GM21723 (cell line): Measurements from ENCODE around the gene ANKS1A.
A peak's percentile ranks its signal among the peaks of the same experiment; 100 is the strongest.
"Not testable (repeated sequence)": the region's sequence is repeated elsewhere in the genome, so short reads cannot be mapped to it uniquely, and the experiment has no call there.

Experiments used
- ATAC-seq: cut with Tn5 transposase; IDR thresholded peaks from one replicate; pipeline ENCODE4 v1.9.1; 2021; ENCODE audit warnings: mild to moderate bottlenecking, moderate library complexity; ENCODE audit not compliant: unreplicated experiment

Gene ANKS1A, protein sequence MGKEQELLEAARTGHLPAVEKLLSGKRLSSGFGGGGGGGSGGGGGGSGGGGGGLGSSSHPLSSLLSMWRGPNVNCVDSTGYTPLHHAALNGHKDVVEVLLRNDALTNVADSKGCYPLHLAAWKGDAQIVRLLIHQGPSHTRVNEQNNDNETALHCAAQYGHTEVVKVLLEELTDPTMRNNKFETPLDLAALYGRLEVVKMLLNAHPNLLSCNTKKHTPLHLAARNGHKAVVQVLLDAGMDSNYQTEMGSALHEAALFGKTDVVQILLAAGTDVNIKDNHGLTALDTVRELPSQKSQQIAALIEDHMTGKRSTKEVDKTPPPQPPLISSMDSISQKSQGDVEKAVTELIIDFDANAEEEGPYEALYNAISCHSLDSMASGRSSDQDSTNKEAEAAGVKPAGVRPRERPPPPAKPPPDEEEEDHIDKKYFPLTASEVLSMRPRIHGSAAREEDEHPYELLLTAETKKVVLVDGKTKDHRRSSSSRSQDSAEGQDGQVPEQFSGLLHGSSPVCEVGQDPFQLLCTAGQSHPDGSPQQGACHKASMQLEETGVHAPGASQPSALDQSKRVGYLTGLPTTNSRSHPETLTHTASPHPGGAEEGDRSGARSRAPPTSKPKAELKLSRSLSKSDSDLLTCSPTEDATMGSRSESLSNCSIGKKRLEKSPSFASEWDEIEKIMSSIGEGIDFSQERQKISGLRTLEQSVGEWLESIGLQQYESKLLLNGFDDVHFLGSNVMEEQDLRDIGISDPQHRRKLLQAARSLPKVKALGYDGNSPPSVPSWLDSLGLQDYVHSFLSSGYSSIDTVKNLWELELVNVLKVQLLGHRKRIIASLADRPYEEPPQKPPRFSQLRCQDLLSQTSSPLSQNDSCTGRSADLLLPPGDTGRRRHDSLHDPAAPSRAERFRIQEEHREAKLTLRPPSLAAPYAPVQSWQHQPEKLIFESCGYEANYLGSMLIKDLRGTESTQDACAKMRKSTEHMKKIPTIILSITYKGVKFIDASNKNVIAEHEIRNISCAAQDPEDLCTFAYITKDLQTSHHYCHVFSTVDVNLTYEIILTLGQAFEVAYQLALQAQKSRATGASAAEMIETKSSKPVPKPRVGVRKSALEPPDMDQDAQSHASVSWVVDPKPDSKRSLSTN

GRCh38 chr6:34888874-34889555 is at the start of gene ANKS1A:
ANKS1A (plus strand) TSS chr6:34889255; CDS start chr6:34889403, 148 bp downstream.
- peak; percentile 55 for ATAC-seq

- no peak for ATAC-seq
Observed at GRCh38 chr6:34839666-34840352, 49.2 kb upstream of the ANKS1A start.

DNA sequence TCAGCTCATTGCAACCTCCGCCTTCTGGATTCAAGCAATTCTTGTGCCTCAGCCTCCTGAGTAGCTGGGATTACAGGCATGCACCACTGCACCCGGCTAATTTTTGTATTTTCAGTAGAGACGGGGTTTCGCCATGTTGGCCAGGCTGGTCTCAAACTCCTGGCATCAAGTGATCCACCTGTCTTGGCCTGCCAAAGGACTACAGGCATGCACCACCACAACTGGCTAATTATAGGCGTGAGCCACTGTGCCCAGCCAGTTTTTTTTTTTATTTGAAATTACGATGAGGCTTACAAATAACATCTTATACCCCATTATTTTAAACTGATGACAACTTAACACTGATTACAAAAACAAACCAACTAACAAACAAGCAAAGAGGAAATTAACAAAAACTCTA is 40.0 kb upstream of the ANKS1A start:
- ATAC-seq, result not testable (repeated sequence)

DNA sequence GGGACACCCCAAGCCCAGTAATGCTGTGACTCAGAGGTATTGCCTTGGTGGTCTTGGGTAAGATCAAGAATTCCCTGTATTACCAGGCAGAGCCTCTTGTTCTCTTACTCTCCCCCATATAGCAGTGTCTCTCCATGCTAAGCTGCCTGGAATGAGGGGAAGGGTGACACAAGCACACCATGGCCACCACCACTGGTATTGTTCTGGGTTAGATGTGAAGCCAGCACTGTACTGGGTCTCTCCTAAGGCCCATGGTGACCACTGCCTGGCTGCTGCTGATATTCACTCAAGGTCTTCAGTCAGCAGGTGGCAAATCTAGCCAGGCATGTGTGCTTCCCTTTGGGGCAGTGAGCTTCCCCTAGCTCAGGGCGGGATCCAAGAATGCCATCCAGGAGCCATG is 37.7 kb upstream of the ANKS1A start:
- no peak for ATAC-seq

DNA sequence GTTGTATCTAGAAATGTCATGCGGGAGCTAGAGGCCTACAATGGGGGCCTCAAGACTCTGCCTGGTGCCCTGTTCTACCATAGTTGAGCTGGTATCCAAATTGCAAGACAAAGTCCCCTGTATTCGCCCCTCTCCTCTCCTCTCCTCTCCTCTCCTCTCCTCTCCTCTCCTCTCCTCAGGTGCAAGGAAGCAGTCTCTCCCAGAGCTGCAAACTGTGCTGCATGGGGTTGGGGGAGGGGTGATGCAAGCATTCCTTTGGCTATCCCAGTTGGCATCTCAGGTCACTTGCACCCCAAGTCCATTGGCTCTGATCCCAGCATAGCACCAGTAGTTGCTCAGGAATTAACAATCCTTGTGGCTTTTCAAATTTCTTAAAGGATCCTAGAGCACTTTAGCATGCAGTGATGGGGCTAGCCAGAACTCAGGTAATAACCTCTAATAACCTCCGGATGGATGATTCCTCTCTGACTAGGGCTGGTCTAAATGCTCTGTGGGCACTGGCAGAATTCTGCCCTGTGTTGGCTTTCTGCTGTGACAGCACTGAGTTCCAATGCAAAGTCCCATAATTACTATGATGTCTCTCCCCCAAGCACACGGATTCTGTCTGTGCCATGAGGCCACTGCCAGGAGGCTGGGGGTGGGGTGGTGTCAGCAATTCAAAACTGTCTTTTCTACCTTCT is 36.5 kb upstream of the ANKS1A start:
- no peak for ATAC-seq

DNA sequence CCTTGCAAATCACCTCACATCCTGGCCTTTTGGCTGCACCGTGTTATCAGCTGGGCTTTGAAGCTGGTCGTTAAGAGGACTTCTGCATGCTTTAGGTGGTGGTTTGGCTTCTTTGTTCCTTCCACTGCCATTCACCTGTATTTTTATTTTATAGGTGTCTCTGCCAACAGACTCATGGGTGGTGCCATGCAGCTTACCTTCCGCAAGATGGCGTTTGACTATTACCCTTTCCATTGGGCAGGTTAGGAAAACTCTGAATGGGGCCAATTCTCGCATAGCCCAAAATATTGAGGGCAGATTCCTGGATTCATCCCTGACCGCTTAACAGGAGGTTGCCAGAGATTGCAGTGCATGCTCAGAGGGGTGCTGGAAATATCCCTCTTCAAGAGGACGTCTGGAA is 33.6 kb upstream of the ANKS1A start:
- no peak for ATAC-seq

DNA sequence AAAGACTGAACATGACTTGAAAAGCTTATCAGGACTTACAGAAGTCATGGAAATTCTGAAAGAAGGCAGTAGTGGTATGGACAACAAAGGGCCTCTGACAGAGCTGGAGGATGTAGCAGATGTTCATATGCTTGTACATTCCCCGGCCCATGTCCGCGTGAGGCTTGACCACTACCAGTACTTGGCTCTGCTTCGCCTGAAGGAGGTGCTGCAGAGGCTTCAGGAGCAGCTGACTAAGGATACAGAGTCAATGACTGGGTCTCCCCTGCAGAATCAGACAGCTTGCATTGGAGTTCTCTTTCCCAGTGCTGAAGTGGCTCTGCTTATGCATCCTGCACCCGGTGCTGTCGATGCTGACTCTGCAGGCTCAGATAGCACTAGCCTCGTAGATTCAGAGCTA is 30.4 kb upstream of the ANKS1A start:
- no peak for ATAC-seq

GRCh38 chr6:34859951-34860350 is 29.1 kb upstream of the ANKS1A start:
- no peak for ATAC-seq

DNA sequence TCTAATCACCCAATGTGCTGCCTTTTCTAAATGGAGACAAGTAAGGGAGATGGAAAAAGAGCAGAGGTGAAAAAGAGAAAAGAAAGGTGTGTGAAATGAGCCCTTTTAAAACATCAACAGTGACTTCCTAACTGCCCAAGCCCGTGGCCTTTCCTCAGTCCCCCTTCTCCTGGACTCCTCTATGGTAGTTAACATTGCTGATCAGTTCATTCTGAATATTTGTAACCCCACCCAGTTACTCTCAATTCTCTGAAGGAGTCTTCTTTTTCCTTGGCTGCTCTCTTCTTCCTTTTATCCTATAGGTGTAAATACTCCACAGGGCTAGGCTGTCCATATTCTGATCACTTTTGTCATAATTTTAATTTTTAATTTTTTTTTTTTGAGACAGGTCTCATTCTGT is 28.3 kb upstream of the ANKS1A start:
- no peak for ATAC-seq

DNA sequence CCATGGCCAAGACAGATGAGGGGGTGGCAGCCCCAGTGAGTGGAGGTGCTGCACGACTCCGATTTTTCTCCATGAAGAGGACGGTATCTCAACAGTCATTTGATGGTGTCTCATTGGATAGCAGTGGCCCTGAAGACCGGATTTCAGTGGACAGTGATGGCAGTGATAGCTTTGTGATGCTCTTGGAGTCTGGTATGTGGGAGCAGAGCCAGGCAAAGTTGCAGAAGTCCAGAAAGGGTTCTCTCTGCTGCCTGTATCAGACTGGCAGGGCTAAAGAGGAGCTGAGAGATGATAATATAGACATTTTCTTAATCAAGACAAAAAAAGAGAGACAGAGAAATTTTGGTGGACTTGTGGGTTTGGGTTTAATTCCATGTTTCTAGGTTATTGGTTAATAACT is 25.0 kb upstream of the ANKS1A start:
- no peak for ATAC-seq

DNA sequence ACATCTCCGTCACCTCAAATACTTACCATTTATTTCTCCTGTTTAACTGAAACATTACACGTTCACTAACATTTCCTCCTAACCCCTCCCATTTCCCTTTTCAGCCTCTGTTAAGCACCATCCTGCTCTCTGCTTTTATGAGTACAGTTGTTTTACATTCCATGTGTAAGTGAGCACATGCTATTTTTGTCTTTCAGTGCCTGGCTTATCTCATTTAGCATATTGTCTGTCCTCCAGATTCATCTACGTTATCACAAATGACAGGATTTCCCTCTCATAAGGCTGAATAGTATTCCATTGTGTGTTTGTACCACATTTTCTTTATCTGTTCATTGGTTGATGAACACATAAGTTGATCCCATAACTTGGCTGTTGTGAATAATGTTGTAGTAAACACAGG is 23.9 kb upstream of the ANKS1A start:
- ATAC-seq, result no peak

- ATAC-seq, result no peak
Observed at GRCh38 chr6:34866509-34866908, 22.5 kb upstream of the ANKS1A start.

DNA sequence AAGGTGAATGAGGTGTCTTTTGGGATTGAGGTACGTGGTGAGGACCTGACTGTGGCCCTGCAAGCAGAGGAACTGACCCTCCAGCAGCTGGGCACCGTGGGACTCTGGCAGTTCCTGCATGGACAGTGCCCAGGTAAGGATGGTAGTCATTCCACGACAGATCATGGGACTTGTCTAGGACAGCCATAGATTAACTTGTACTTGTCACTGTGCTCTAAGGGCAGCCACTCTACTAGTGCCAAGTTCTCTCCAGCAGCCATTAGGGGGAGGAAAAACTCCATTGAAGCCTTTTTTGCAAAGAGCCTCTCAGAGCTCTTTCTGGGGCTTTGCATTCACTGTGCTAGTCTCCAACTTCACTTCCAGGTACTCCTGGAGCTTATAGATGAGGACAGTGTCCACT is 21.6 kb upstream of the ANKS1A start:
- ATAC-seq, result no peak

GRCh38 chr6:34871853-34872252 is 17.2 kb upstream of the ANKS1A start:
- no peak for ATAC-seq

- ATAC-seq, result no peak
Observed at GRCh38 chr6:34872332-34872731, 16.7 kb upstream of the ANKS1A start.

DNA sequence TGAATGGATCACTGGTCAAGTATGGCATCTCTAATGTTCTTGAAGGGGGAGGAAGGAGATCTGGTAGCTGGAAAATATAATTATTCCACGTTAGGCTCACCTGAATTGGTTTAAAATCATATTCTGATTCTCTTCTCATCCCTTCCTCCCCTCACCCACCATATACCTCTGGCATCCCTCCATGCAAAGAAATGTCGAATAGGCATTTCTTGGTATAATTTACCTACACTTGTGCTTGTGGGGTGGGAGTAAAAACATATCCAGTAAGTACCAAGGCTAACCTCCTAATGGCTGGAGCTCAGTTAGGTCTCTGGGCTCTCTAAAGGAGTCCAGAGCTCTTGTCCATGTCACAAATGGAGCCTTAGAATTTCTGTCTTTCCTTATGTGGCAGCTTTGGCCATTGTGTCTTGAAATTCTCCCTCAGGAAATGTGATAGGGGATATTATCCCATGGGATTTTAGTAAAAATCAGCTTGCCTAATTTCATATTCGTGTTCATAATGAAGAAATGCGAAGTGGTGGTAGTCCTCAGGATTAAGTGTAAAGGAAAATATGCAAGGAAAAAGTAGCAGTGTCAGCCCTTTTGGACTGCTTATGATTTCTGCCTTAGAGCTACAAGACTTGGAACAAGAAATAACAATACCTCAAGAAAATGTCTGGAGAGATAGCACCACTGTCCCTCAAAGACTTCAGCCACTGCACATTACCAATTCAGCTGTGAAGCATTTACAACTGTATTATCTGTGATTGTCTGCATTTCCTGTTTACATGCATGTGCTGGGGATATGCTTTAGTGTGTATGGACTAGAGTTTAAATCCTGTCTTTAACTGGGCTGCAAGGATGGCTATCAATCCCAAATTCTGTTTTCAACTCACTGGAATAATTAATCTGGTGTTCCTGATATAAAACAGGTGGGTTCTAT is 13.5 kb upstream of the ANKS1A start:
- no peak for ATAC-seq

DNA sequence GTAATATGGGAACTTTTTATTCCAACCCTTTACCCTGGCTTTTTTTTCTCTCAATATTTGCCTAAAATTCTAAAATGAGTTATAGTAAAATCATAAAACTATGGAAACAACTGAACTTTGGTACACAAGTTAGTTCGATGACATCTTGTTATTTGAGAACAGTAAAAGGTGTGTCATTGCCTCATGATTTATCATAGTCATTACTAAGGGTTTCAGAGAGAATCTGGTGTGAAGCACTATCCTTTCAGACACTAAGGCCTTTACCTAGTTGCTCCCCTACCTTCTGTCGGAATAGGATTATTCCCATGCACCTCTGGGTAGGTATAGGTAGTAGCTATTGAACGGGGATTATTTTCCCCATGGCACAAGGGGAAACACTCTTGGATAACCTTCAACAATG is 12.6 kb upstream of the ANKS1A start:
- no peak for ATAC-seq

- ATAC-seq, result no peak
Observed at GRCh38 chr6:34877259-34877658, 11.8 kb upstream of the ANKS1A start.
